Bladder microvascular endothelial cell (primary cell): ENCODE results near the gene DLG5. TPM values are rescaled to one million over a fixed set of nuclear protein-coding genes. Genes with fewer than 3 reads are reported as not detected.

Experiments used
- total RNA-seq: library from RNA; depleted of rRNA; stranded (reverse); fragments of >200 nt; gene quantifications from 2 replicates; pipeline ENCODE4 v1.2.3, GENCODE V29; 2014

Gene DLG5, protein sequence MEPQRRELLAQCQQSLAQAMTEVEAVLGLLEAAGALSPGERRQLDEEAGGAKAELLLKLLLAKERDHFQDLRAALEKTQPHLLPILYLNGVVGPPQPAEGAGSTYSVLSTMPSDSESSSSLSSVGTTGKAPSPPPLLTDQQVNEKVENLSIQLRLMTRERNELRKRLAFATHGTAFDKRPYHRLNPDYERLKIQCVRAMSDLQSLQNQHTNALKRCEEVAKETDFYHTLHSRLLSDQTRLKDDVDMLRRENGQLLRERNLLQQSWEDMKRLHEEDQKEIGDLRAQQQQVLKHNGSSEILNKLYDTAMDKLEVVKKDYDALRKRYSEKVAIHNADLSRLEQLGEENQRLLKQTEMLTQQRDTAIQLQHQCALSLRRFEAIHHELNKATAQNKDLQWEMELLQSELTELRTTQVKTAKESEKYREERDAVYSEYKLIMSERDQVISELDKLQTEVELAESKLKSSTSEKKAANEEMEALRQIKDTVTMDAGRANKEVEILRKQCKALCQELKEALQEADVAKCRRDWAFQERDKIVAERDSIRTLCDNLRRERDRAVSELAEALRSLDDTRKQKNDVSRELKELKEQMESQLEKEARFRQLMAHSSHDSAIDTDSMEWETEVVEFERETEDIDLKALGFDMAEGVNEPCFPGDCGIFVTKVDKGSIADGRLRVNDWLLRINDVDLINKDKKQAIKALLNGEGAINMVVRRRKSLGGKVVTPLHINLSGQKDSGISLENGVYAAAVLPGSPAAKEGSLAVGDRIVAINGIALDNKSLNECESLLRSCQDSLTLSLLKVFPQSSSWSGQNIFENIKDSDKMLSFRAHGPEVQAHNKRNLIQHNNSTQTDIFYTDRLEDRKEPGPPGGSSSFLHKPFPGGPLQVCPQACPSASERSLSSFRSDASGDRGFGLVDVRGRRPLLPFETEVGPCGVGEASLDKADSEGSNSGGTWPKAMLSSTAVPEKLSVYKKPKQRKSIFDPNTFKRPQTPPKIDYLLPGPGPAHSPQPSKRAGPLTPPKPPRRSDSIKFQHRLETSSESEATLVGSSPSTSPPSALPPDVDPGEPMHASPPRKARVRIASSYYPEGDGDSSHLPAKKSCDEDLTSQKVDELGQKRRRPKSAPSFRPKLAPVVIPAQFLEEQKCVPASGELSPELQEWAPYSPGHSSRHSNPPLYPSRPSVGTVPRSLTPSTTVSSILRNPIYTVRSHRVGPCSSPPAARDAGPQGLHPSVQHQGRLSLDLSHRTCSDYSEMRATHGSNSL (N-terminal part only)
- 3.2 and 14.2 TPM in 2 replicates for total RNA-seq

DNA sequence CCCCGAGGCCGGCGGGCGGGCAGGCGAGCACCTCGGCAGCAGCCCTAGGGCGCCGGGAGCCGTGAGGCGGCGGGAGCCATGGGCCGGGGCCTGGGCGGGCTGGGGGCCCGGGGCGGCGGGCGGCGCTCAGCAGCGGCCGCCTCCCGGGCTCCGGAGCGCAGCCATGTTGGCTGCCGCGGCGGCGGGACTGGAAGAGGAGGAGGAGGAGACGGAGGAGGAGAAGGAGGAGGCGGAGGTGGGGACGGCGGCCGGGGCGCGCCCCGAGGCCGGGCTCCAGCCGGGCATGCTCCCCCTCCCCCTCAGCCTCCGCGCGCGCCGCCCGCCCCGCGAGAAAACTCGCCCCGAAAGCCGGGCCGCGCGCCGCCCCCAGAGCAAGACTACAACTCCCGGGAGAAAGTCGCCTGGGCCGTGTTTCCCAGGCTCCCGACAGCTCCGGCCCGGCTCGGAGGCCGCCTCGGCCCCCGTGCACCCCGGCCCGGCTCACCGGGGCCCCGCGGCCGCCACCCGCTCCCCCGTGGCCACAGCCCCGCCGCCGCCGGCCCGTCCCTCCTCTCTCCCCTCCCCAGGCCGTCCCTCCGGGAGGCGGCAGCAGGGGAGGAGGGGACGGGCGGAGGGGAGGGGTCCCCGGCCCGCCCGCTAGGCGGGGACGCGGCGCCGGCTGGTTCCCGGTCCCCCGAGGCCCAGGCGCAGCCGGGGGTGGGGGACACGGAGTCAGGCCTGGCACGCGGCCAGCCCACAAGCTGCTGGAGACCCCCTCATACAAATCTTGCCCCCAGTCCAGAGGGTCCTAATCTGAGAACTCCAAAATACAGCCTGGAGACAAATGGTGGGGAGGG, at the start of gene DLG5:
Gene DLG5, minus strand, starts transcription at position 190 of the 836 bp plus-strand sequence. CDS start 235 bp downstream, outside the sequence.

Other genes starting within 250 kb of the DLG5 start
- 12.0 and 25.3 TPM in 2 replicates for gene POLR3A, start 102.8 kb upstream of the DLG5 start, total RNA-seq
- 1,752 and 1,926 TPM in 2 replicates for gene RPS24, start 107.1 kb upstream of the DLG5 start, total RNA-seq